B cell (primary cell): ENCODE measurements around the gene TRIM28. TPM values are rescaled to one million over a fixed set of nuclear protein-coding genes. Genes with fewer than 3 reads are reported as not detected.
A peak's percentile ranks its signal among the peaks of the same experiment; 100 is the strongest.

Experiments used
- ATAC-seq: fragments of 200-7000 bp; cut with Tn5 transposase; one replicate; pipeline ENCODE4 v1.10.0; 2021; ENCODE audit warnings: low read depth, mild to moderate bottlenecking, moderate number of reproducible peaks, moderate library complexity
- CTCF ChIA-PET: fragments of 350-600 bp; sonication (Branson Sonifier 250); formaldehyde crosslinking; loops from one replicate; lab custom pipeline; 2021; ENCODE audit warnings: antibody characterized with exemption, inconsistent platforms; lab: Charles Lee
- POLR2A ChIA-PET: fragments of 350-600 bp; sonication (Branson Sonifier 250); formaldehyde crosslinking; loops from one replicate; lab custom pipeline; 2021; ENCODE audit warnings: antibody characterized with exemption; lab: Charles Lee
- DNase-seq: peaks from one replicate; pipeline ENCODE4 v3.0.0; 2013
- H2AFZ ChIP-seq: 2 replicates; pipeline ENCODE4 v1.6.1; 2012; ENCODE audit warnings: mild to moderate bottlenecking, low read depth, low read length; ENCODE audit not compliant: insufficient read depth, poor library complexity, severe bottlenecking
- H3K27ac ChIP-seq, 2 donors: 1 replicate in 1 of 2; 2 replicates in 1 of 2; pipeline ENCODE4 v1.5.1; 2012 to 2013; ENCODE audit warnings: low read length in 2 of 2, mild to moderate bottlenecking in 2 of 2, moderate library complexity in 1 of 2
- H3K27me3 ChIP-seq, 4 experiments: fragments of 200-600 bp in 1 of 4; sonication (generic) in 1 of 4; replicated peaks in 1 of 4; 1 replicate in 2 of 4; 2 replicates in 2 of 4; pipeline versions ENCODE4 v1.6.1 to v1.7.0; 2013 to 2016; ENCODE audit warnings: low read length in 3 of 4, mild to moderate bottlenecking in 2 of 4, mixed read lengths in 1 of 4, moderate library complexity in 1 of 4; ENCODE audit not compliant: insufficient read depth in 4 of 4, control insufficient read depth in 3 of 4; ENCODE audit errors: control extremely low read depth in 1 of 4
- H3K36me3 ChIP-seq, 2 experiments: replicated peaks in 1 of 2; 1 replicate in 1 of 2; 2 replicates in 1 of 2; pipeline versions ENCODE4 v1.6.1 to v1.7.1; 2013; ENCODE audit warnings: low read length in 1 of 2; ENCODE audit not compliant: insufficient read depth in 2 of 2, control insufficient read depth in 1 of 2; ENCODE audit errors: control extremely low read depth in 1 of 2, extremely low read depth in 1 of 2
- H3K4me1 ChIP-seq, 2 donors: fragments of 200-600 bp in 1 of 2; sonication (generic) in 1 of 2; 1 replicate in 1 of 2; 2 replicates in 1 of 2; pipeline versions ENCODE4 v1.5.1 to v1.6.1; 2013 to 2017; ENCODE audit warnings: low read length in 2 of 2; ENCODE audit not compliant: control insufficient read depth in 2 of 2, insufficient read depth in 2 of 2
- H3K4me2 ChIP-seq: replicated peaks from 2 replicates; pipeline ENCODE3; 2012; ENCODE audit warnings: mild to moderate bottlenecking, low read depth, low read length; ENCODE audit not compliant: poor library complexity, severe bottlenecking
- H3K4me3 ChIP-seq, 5 experiments: fragments of 200-600 bp in 1 of 5; sonication (generic) in 1 of 5; 1 replicate in 3 of 5; 2 replicates in 2 of 5; pipeline versions ENCODE4 v1.5.1 to v1.7.0; 2011 to 2016; ENCODE audit warnings: low read length in 4 of 5, mild to moderate bottlenecking in 4 of 5, low read depth in 2 of 5, control low read depth in 1 of 5, moderate library complexity in 1 of 5; ENCODE audit not compliant: insufficient read depth in 1 of 5; ENCODE audit errors: control extremely low read depth in 1 of 5, extremely low read depth in 1 of 5
- H3K79me2 ChIP-seq: fragments of 200-600 bp; sonication (generic); one replicate; pipeline ENCODE4 v1.6.0; 2016; ENCODE audit warnings: low read length; ENCODE audit not compliant: control insufficient read depth, insufficient read depth
- H3K9ac ChIP-seq: fragments of 200-600 bp; sonication (generic); 2 replicates; pipeline ENCODE4 v1.6.1; 2017; ENCODE audit warnings: mild to moderate bottlenecking, low read length, moderate library complexity
- H3K9me3 ChIP-seq, 3 donors: one replicate each; pipeline versions ENCODE4 v1.6.1 to v1.7.1; 2013; ENCODE audit warnings: low read length in 2 of 3; ENCODE audit not compliant: control insufficient read depth in 2 of 3, insufficient read depth in 1 of 3; ENCODE audit errors: control extremely low read depth in 1 of 3
- H4K20me1 ChIP-seq: 2 replicates; pipeline ENCODE4 v1.6.0; 2012; ENCODE audit warnings: mild to moderate bottlenecking, low read length; ENCODE audit not compliant: insufficient read depth, control insufficient read depth, poor library complexity, severe bottlenecking
- H3K27ac Mint-ChIP-seq: one replicate; pipeline ENCODE4 v1.8.0; 2021; ENCODE audit warnings: mixed read lengths
- H3K27me3 Mint-ChIP-seq: one replicate; pipeline ENCODE4 v1.8.0; 2021; ENCODE audit warnings: mixed read lengths
- H3K4me1 Mint-ChIP-seq: one replicate; pipeline ENCODE4 v1.8.0; 2021; ENCODE audit warnings: mixed read lengths
- H3K4me3 Mint-ChIP-seq: one replicate; pipeline ENCODE4 v1.8.0; 2021; ENCODE audit warnings: mixed read lengths
- H3K9me3 Mint-ChIP-seq: one replicate; pipeline ENCODE4 v1.8.0; 2022; ENCODE audit warnings: mixed read lengths; ENCODE audit not compliant: insufficient read depth
- EZH2 ChIP-seq: IDR thresholded peaks from 2 replicates; pipeline ENCODE4 v1.6.1; 2012; ENCODE audit warnings: borderline replicate concordance, low read depth, mild to moderate bottlenecking, moderate library complexity, low read length; ENCODE audit not compliant: insufficient read depth, poor library complexity, severe bottlenecking
- WGBS: methylation state at CpG from one replicate; pipeline ENCODE4 v1.1.5; 2013; ENCODE audit warnings: missing lambda C conversion rate; ENCODE audit not compliant: insufficient coverage; 5-methylcytosine and 5-hydroxymethylcytosine counted together
- intact Hi-C: fragments of 100-400 bp; cut with micrococcal nuclease; formaldehyde crosslinking; loops from one replicate; pipeline ENCODE4 v1.10.0; 2022
- polyA plus RNA-seq: library from polyadenylated mRNA; depleted of rRNA; stranded (reverse); fragments of >200 nt; gene quantifications from 2 replicates; pipeline ENCODE4 v1.2.3, GENCODE V29; 2012
- total RNA-seq, 2 donors: library from RNA; stranded (reverse); fragments of 120-200 nt in 1 of 2; gene quantifications; 1 replicate in 1 of 2; 2 replicates in 1 of 2; pipeline versions ENCODE4 v1.2.3 to v1.2.4, GENCODE V29; 2013 to 2022
- TF ChIP-seq, protein P1 (sequence below): fragments of 200-600 bp; IDR thresholded peaks from one replicate; pipeline ENCODE4 v1.8.0; 2022; ENCODE audit warnings: antibody characterized with exemption, mild to moderate bottlenecking

Gene TRIM28
- total and polyA plus RNA-seq, 2 donors (not counting 1 experiment from before 2014, with no cell fraction given), result 370 to 569 TPM

DNA sequence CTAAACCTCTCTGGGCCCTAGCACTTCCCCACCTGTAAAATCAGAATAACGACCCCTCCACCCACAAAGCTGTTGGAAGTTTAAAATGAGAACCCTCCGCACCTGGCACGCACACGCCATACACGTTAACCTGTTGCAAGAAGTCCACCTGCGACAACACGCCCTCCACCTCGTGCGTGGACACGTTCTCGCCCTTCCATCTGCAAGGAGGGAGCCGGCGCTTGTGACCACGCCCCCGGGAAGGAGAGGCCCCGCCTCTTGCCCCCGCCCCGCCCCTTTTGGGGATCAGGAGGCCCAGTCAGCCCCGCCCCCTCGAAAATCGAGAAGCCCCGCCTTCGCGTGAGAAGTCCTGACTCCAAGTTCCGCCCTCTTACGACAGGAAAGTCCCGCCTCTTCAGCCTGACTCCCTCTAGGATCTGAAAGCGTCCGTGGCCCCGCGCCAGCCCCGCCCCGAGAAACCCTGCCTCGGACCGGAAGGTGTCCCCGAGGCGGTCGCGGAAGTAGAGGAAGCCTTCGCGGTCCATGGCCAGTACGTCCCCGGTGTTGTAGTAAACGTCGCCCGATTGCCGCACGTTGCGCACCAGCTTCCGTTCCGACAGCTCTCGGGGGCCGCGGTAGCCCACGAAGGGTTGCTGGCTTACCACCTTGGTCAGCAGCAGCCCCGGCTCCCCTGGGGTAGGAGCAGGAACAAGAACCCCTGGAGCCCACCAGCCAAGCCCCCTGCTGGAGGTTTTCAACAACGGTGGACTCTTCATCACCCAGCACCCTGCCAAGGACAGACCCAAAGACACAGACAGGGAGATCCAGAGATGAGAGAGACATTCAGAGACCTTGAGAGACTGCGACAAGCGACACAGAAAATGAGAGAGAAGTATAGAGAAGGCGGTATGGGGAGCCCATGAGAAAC is 44.6 kb upstream of the TRIM28 start:
- ATAC-seq (peak; percentile 89), DNase-seq (peak; percentile 96)
- ChIA-PET POLR2A (interaction anchor here (0.6 to 1.6 kb wide), 3 partner anchors 20 to 137 kb away, joined by 5 read pairs; partner anchors contain the start of genes ZBTB45 and ZNF497), CTCF (interaction anchor here (3.4 kb wide), 1 partner anchor 20 kb away, joined by 19 read pairs; the partner anchor contains the start of gene ZBTB45)
- H3K4me2 ChIP-seq, result peak overlapping the region; percentile 94
- H2AFZ ChIP-seq, result peak overlapping the region; percentile 87
- H3K79me2 ChIP-seq, result no peaks in the 10 kb centered on the region
- Mint-ChIP-seq H3K9me3 (peaks cover 2% of the 10 kb centered on the region), H3K27me3 (no peaks in the 10 kb centered on the region), H3K4me3 (peak overlapping the region; percentile 91), H3K27ac (peak overlapping the region; percentile 93), H3K4me1 (peaks cover 19% of the 10 kb centered on the region)
- H4K20me1 ChIP-seq, result no peaks in the 10 kb centered on the region
- 4% methylated on average over 56 of the region's 60 CpGs for WGBS
- intact Hi-C loops, result loop anchor here (1.0 kb wide), 8 partner anchors 15 to 137 kb away; partner anchors contain the start of genes MZF1, TRIM28, ZBTB45 and ZNF132
- peak overlapping the region; percentile 55 to 81 (median 69) for H3K4me3 ChIP-seq
- H3K9ac ChIP-seq, result peak overlapping the region; percentile 66
- peaks cover 0 to 39% (median 0%) of the 10 kb centered on the region in 3 donors for H3K9me3 ChIP-seq
- peaks cover 9 to 20% of the 10 kb centered on the region in 2 donors for H3K4me1 ChIP-seq
- no peak for TF ChIP-seq EZH2
- TF ChIP-seq, protein P1, sequence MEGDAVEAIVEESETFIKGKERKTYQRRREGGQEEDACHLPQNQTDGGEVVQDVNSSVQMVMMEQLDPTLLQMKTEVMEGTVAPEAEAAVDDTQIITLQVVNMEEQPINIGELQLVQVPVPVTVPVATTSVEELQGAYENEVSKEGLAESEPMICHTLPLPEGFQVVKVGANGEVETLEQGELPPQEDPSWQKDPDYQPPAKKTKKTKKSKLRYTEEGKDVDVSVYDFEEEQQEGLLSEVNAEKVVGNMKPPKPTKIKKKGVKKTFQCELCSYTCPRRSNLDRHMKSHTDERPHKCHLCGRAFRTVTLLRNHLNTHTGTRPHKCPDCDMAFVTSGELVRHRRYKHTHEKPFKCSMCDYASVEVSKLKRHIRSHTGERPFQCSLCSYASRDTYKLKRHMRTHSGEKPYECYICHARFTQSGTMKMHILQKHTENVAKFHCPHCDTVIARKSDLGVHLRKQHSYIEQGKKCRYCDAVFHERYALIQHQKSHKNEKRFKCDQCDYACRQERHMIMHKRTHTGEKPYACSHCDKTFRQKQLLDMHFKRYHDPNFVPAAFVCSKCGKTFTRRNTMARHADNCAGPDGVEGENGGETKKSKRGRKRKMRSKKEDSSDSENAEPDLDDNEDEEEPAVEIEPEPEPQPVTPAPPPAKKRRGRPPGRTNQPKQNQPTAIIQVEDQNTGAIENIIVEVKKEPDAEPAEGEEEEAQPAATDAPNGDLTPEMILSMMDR, result peak; percentile 45
- no peaks in the 10 kb centered on the region for H3K27me3 ChIP-seq
- peak overlapping the region; percentile 74 to 85 for H3K27ac ChIP-seq
- no peaks in the 10 kb centered on the region for H3K36me3 ChIP-seq
